Osteocyte (in vitro differentiated cells): Measurements from ENCODE around the gene TIGD4. TPM values are rescaled to one million over a fixed set of nuclear protein-coding genes. Genes with fewer than 3 reads are reported as not detected.

ENCODE experiments used
- DNase-seq: peaks from one replicate; pipeline ENCODE4 v3.0.0; 2021; ENCODE audit warnings: mixed read lengths; ENCODE audit not compliant: unreplicated experiment; ENCODE audit errors: extremely low spot score
- H3K27ac Mint-ChIP-seq: one replicate; pipeline ENCODE4 v1.8.0; 2021; ENCODE audit warnings: mild to moderate bottlenecking, mixed read lengths; ENCODE audit not compliant: unreplicated experiment
- H3K27me3 Mint-ChIP-seq: one replicate; pipeline ENCODE4 v1.8.0; 2021; ENCODE audit warnings: mixed read lengths; ENCODE audit not compliant: unreplicated experiment
- H3K36me3 Mint-ChIP-seq: one replicate; pipeline ENCODE4 v1.8.0; 2021; ENCODE audit warnings: mixed read lengths; ENCODE audit not compliant: unreplicated experiment
- H3K4me1 Mint-ChIP-seq: one replicate; pipeline ENCODE4 v1.8.0; 2021; ENCODE audit warnings: mixed read lengths; ENCODE audit not compliant: unreplicated experiment
- H3K4me3 Mint-ChIP-seq: one replicate; pipeline ENCODE4 v1.8.0; 2021; ENCODE audit warnings: mild to moderate bottlenecking, moderate library complexity, mixed read lengths; ENCODE audit not compliant: unreplicated experiment
- H3K9me3 Mint-ChIP-seq: one replicate; pipeline ENCODE4 v1.8.0; 2021; ENCODE audit warnings: mixed read lengths; ENCODE audit not compliant: unreplicated experiment
- CTCF ChIP-seq: fragments of 200-600 bp; sonication (generic); IDR thresholded peaks from 2 replicates; pipeline ENCODE4 v1.5.0; 2021; ENCODE audit warnings: antibody characterized with exemption, mild to moderate bottlenecking, moderate library complexity
- total RNA-seq: library from RNA; stranded (reverse); gene quantifications from 2 replicates; pipeline ENCODE4 v1.2.1, GENCODE V29; 2021

Gene TIGD4
- total RNA-seq, 1 donor from 2014 or later = 0.19 TPM

DNA sequence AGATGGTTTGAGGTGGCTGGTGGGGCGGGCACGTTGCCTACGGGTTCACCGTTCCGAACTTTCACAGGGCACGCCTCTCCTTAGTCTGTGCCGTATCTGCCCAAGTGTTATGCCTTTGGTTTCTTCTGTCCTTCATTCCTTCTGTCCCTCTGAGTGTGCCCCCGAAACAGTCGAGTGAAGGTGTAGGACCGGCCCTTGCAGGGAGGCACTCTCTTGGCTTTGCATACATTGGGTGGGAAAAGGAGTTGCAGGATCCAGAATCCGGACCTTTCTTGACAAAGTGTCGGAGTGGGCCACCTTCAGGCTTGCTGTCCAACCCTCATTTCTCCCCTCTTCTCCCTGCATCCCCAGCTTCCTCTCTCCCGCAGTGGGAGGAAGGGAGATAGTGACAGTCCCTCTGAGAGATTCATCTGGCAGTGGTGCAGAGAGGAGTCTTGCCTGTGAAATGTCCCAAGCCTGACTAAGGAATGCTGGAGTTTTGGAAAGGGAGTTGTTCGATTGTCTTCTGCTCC, 793 bp upstream of the TIGD4 start:
- H3K9me3 Mint-ChIP-seq = no peaks in the 10 kb centered on the region
- H3K27me3 Mint-ChIP-seq = peaks cover 16% of the 10 kb centered on the region
- H3K36me3 Mint-ChIP-seq = no peaks in the 10 kb centered on the region
- peak overlapping the region; percentile 100 for H3K27ac Mint-ChIP-seq
- H3K4me1 Mint-ChIP-seq = peaks cover 34% of the 10 kb centered on the region
- no peak for DNase-seq
- TF ChIP-seq CTCF = no peak
- H3K4me3 Mint-ChIP-seq = peak overlapping the region; percentile 99

GRCh38 chr4:152778656-152779512, 646 bp downstream of the TIGD4 start:
- Mint-ChIP-seq H3K27me3 (peaks cover 21% of the 10 kb centered on the region), H3K9me3 (no peaks in the 10 kb centered on the region), H3K36me3 (no peaks in the 10 kb centered on the region), H3K27ac (peak overlapping the region; percentile 100), H3K4me1 (peaks cover 29% of the 10 kb centered on the region), H3K4me3 (peak overlapping the region; percentile 99)
- no peak for DNase-seq
- TF ChIP-seq CTCF = no peak

GRCh38 chr4:152777488-152777887, 2.0 kb downstream of the TIGD4 start:
- peaks cover 22% of the 10 kb centered on the region for H3K27me3 Mint-ChIP-seq
- no peaks in the 10 kb centered on the region for H3K9me3 Mint-ChIP-seq
- H3K36me3 Mint-ChIP-seq = no peaks in the 10 kb centered on the region
- no peak for DNase-seq
- H3K27ac Mint-ChIP-seq = no peak overlapping the region
- H3K4me3 Mint-ChIP-seq = no peak overlapping the region
- H3K4me1 Mint-ChIP-seq = peaks cover 26% of the 10 kb centered on the region
- TF ChIP-seq CTCF = no peak

DNA sequence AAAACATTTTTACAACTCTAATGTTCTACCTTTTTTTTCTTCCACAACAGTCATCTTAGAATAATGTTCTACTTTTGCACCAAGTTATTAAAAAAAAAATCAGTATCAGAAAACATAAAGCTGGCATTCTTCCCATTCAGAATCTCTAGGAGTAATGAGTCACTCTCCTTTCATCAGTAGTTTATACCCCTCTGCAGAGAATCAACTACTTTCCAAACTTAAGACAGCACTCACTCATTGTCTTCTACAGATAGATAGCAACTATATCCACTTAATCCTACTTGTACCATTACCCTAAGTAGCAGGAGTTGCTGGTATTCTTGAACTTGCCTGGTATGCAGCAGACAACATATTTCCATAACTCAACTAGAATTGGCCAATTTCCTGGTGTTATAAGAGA, 3.2 kb downstream of the TIGD4 start:
- no peak for DNase-seq
- no peak for TF ChIP-seq CTCF
- Mint-ChIP-seq H3K9me3 (no peaks in the 10 kb centered on the region), H3K27ac (no peak overlapping the region), H3K27me3 (peaks cover 22% of the 10 kb centered on the region), H3K4me3 (no peak overlapping the region), H3K36me3 (no peaks in the 10 kb centered on the region), H3K4me1 (peaks cover 15% of the 10 kb centered on the region)

GRCh38 chr4:152773953-152774352, 5.6 kb downstream of the TIGD4 start:
- DNase-seq = no peak
- Mint-ChIP-seq H3K27ac (no peak overlapping the region), H3K9me3 (no peaks in the 10 kb centered on the region), H3K4me3 (no peak overlapping the region), H3K36me3 (no peaks in the 10 kb centered on the region), H3K4me1 (peaks cover 7% of the 10 kb centered on the region), H3K27me3 (peaks cover 30% of the 10 kb centered on the region)
- no peak for TF ChIP-seq CTCF
